ENCODE data around the gene RIMS1. TPM values are rescaled to one million over a fixed set of nuclear protein-coding genes. Genes with fewer than 3 reads are reported as not detected.

RIMS1 gene
- total RNA-seq, 2 experiments from 2014 or later = not detected

DNA sequence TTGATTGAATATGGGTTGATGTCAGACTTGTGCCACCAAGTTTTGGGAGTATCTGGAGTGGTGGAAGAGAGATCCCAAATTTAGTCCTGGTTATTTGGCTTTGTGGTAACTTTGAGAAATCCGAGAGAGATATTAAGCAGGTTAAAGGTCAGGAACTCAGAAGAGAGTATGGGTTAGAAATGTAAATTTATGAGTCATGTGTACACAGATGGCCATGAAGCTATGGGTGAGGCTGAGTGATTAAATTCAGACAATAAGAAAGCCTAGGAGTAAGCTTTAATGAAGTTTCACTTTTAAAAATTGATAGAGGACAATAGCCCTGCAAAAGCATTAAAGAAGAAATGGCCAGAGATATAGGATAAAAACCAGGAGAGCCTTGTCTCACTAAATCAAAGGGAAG, 14.3 kb downstream of the RIMS1 start:
- no peaks in the 10 kb centered on the region for H3K4me1 Mint-ChIP-seq
- CTCF ChIA-PET = no interaction called here
- POLR2A ChIA-PET = no interaction called here
- ATAC-seq = no peak
- H3K36me3 Mint-ChIP-seq (ENCODE audit: low read depth) = no peaks in the 10 kb centered on the region
- no peaks in the 10 kb centered on the region for H3K27me3 Mint-ChIP-seq
- H3K27ac Mint-ChIP-seq = no peak overlapping the region
- DNase-seq = no peak
- intact Hi-C loops (cut with DNase I, micrococcal nuclease) = no loop called here
- H3K9me3 Mint-ChIP-seq (ENCODE audit: low read depth) = peaks cover 3% of the 10 kb centered on the region
- no peak overlapping the region for H3K4me3 Mint-ChIP-seq

DNA sequence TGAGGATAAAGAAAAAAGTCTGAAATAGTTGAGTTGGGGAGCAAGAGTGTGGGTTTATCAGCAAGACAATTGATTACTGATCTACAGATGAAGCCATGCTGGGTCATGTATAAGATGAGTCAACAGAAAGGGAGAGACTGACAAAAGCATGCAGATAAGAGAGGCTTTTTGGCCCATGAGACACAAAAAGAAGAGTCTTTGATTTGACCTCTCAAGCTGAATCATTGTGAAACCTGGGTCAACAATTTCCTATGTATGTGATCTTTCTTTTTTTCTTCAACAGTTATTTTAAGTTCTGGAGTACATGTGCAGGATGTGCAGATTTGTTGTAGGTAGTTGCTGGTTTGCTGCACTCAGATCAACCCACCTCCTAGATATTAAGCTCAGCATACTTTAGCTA, 15.9 kb downstream of the RIMS1 start:
- ChIA-PET CTCF (no interaction called here), POLR2A (no interaction called here)
- Mint-ChIP-seq H3K27me3 (no peaks in the 10 kb centered on the region), H3K4me1 (no peaks in the 10 kb centered on the region), H3K36me3 (ENCODE audit: low read depth) (no peaks in the 10 kb centered on the region), H3K9me3 (ENCODE audit: low read depth) (peaks cover 3% of the 10 kb centered on the region), H3K27ac (no peak overlapping the region), H3K4me3 (no peak overlapping the region)
- no peak for ATAC-seq
- no peak for DNase-seq
- intact Hi-C loops (cut with DNase I, micrococcal nuclease) = no loop called here

DNA sequence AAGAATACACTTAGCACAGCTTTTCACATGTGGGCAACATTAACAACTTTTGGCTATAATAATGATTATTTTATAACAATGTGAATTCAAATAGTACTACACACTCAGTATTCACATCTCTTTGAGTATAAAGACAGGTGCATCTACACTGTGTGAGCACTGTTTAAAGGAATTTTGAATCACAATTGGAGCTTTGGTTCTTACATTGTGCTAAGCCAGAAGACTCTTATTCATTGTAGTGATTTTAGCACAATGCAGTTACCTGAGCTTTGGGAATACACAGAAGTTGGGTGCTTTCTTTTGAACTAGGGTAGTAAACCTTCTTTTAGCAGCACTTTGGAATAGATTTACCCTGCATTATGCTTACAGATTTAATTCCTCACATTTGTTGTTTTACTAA, 20.5 kb downstream of the RIMS1 start:
- POLR2A ChIA-PET = no interaction called here
- CTCF ChIA-PET = interaction anchor here (1.1 kb wide), 2 partner anchors 10 to 14 kb away, joined by 3 read pairs; no protein-coding TSS in a partner anchor
- H3K4me1 Mint-ChIP-seq = no peaks in the 10 kb centered on the region
- H3K27me3 Mint-ChIP-seq = no peaks in the 10 kb centered on the region
- H3K4me3 Mint-ChIP-seq = no peak overlapping the region
- DNase-seq = no peak
- H3K9me3 Mint-ChIP-seq (ENCODE audit: low read depth) = peaks cover 3% of the 10 kb centered on the region
- H3K27ac Mint-ChIP-seq = no peak overlapping the region
- no peaks in the 10 kb centered on the region for H3K36me3 Mint-ChIP-seq (ENCODE audit: low read depth)
- no peak for ATAC-seq
- intact Hi-C loops (cut with DNase I, micrococcal nuclease) = no loop called here

DNA sequence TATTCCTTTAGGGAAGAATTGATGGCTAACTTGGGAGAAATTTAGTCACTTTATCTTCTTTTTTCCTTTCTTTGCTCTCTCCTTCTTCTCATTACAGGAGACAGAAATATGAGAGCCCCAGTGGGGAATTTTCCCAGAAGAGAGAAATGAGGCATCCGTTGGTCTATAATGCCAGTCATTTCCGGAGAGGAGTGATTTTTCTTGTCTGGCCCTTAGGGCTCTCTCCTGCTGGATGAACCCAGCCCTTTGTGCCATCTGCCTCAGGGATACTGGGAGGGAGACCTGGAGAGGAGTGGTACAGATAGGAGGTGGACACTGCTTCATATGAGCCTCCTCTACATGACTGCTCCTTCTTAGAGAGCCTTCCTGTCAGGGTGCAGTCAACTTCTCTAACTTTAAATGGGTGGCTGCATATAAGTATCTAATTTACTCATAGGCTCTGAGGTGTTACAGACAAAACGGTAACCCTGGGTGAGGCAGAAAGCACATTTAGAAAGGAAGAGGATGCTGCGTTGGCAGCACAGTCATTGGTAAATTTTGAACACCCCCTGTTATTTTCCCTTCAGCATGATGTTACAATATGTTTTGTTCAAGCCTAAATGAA, 21.9 kb downstream of the RIMS1 start:
- Mint-ChIP-seq H3K27ac (no peak overlapping the region), H3K4me1 (no peaks in the 10 kb centered on the region), H3K9me3 (ENCODE audit: low read depth) (peaks cover 3% of the 10 kb centered on the region), H3K27me3 (no peaks in the 10 kb centered on the region), H3K4me3 (no peak overlapping the region), H3K36me3 (ENCODE audit: low read depth) (no peaks in the 10 kb centered on the region)
- intact Hi-C loops (cut with DNase I, micrococcal nuclease) = no loop called here
- ATAC-seq (no peak), DNase-seq (no peak)
- ChIA-PET CTCF (interaction anchor here (1.1 kb wide), 1 partner anchor 16 kb away, joined by 3 read pairs; no protein-coding TSS in a partner anchor), POLR2A (no interaction called here)

DNA sequence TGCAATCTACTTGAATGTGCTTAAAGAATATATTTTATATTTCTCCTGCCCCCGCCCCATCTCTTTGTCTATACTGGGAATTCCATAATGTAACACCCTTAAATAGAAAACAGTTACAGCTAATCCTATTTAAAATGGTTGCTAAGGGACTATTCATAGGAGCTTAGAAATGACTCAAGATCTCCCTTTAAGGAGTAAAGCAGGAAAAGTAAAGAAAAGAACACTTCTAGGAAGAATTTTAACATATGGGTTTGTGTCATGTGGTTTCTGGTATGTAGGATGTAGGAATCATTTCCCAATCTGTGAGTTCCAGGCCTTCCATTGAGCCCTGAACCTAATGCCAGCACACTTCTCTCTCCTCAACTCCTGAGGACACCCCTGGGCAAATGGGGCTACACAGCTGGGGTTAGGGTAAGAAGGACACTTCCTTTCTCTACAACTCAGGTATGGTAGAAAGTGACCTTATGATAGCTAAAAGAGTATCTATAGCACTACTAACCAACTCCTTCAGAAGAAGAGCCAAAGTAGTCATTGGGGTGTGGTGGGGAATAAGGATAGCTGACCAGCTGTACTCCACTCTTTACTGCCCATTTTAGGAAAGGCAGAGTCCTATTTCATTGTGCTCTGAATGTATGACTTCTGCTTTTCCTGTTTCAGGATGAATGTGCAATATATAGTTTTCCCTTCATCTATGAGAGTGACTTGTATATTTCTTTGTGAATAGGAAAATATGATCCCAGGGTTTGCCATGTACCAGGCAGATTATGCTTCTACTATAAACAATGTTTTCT, 27.3 kb downstream of the RIMS1 start:
- ChIA-PET POLR2A (no interaction called here), CTCF (no interaction called here)
- H3K4me1 Mint-ChIP-seq = no peaks in the 10 kb centered on the region
- DNase-seq (no peak), ATAC-seq (no peak)
- no peaks in the 10 kb centered on the region for H3K27me3 Mint-ChIP-seq
- H3K36me3 Mint-ChIP-seq (ENCODE audit: low read depth) = no peaks in the 10 kb centered on the region
- H3K9me3 Mint-ChIP-seq (ENCODE audit: low read depth) = no peaks in the 10 kb centered on the region
- intact Hi-C loops (cut with DNase I, micrococcal nuclease) = no loop called here
- no peak overlapping the region for H3K27ac Mint-ChIP-seq
- H3K4me3 Mint-ChIP-seq = no peak overlapping the region

DNA sequence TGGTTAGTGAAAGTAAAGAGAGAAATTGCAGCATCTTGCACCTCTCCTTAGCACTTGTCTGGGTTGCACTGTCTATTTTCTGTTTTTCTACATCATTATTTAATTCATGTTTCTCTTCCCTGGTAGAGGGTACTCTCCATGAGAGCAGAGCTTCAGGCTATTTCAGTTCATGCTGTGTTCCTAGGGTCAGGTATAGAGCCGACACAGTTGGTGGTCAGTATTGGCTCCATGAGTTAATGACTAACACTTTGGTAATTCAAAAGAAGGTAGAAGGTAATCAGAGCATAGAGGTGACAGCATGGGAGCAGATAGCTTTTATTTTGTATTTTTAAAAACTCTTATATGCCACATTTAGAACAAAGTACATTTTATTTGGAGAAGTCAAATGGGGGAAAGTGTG, 42.7 kb downstream of the RIMS1 start:
- intact Hi-C loops (cut with DNase I, micrococcal nuclease) = no loop called here
- no peak for ATAC-seq
- Mint-ChIP-seq H3K27me3 (no peaks in the 10 kb centered on the region), H3K36me3 (ENCODE audit: low read depth) (no peaks in the 10 kb centered on the region), H3K4me3 (no peak overlapping the region), H3K9me3 (ENCODE audit: low read depth) (no peaks in the 10 kb centered on the region), H3K4me1 (no peaks in the 10 kb centered on the region), H3K27ac (no peak overlapping the region)
- CTCF ChIA-PET = no interaction called here
- DNase-seq = no peak
- POLR2A ChIA-PET = no interaction called here

DNA sequence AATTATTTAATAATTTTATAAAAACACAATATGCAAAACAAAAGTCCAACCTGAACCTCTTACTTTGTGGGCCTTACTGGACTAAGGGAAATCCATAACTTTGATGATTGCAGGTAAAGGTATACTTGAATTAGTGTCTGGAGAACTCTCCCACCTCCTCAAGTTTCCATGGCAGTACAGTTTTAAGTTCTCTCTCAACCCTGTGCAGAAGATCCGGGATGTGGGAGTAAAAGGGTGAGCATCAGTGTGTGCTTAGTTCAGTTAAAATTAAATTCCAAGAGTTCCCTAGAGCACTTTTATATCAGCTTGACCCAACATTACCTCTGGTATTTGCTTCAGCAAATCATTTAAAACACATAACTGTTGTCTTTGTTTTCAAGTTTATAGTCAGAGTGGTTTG, 47.5 kb downstream of the RIMS1 start:
- no peaks in the 10 kb centered on the region for H3K27me3 Mint-ChIP-seq
- ChIA-PET POLR2A (no interaction called here), CTCF (no interaction called here)
- no peak for DNase-seq
- no peak overlapping the region for H3K4me3 Mint-ChIP-seq
- intact Hi-C loops (cut with DNase I, micrococcal nuclease) = no loop called here
- no peaks in the 10 kb centered on the region for H3K4me1 Mint-ChIP-seq
- ATAC-seq = no peak
- H3K27ac Mint-ChIP-seq = no peak overlapping the region
- H3K9me3 Mint-ChIP-seq (ENCODE audit: low read depth) = peaks cover 4% of the 10 kb centered on the region
- H3K36me3 Mint-ChIP-seq (ENCODE audit: low read depth) = no peaks in the 10 kb centered on the region

DNA sequence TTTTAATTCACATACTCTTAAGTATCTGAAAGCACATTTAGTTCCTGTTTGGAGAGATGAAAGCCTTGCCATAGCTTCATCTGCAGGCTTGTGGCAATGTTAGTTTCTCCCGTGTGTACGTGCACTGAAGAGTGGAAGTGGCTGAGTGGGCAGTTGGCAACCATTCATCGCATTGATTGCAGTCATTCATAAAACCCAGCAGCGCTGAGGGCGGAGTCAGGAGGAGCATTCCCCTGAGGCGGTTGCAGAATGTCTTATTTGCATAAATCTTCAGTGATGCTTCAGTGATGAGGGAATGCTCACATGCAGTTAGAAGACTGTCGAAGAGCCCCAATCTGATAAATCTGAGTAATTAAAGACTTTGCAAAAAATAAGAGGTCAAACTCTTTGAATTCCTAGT, 79.1 kb downstream of the RIMS1 start:
- ATAC-seq = no peak
- Mint-ChIP-seq H3K36me3 (ENCODE audit: low read depth) (no peaks in the 10 kb centered on the region), H3K27ac (no peak overlapping the region), H3K9me3 (ENCODE audit: low read depth) (no peaks in the 10 kb centered on the region), H3K4me1 (no peaks in the 10 kb centered on the region), H3K4me3 (no peak overlapping the region), H3K27me3 (no peaks in the 10 kb centered on the region)
- POLR2A ChIA-PET = no interaction called here
- intact Hi-C loops (cut with DNase I, micrococcal nuclease) = no loop called here
- CTCF ChIA-PET = no interaction called here
- DNase-seq = no peak

DNA sequence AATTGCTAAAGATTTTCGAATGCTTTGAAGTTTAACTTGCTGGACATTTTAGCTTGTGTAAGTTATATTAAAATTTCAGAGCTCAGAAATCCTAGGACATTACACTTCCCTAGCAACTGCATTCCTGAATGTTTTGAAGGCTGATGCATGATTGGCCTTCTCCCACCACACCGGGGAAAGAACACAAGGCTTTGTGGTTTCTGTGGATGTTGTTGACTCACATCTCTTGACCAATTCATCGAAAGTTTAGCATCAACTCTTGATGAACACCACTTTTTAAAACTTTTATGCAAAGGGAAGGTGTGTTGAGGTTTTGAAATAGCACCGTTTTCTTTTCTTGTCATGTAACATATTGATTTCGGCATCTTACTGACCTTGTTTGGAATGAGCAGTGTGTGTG, 81.1 kb downstream of the RIMS1 start:
- Mint-ChIP-seq H3K36me3 (ENCODE audit: low read depth) (no peaks in the 10 kb centered on the region), H3K27me3 (no peaks in the 10 kb centered on the region), H3K4me1 (no peaks in the 10 kb centered on the region), H3K27ac (no peak overlapping the region), H3K4me3 (no peak overlapping the region), H3K9me3 (ENCODE audit: low read depth) (peaks cover 5% of the 10 kb centered on the region)
- ATAC-seq (no peak), DNase-seq (no peak)
- POLR2A ChIA-PET = no interaction called here
- CTCF ChIA-PET = no interaction called here
- intact Hi-C loops (cut with DNase I, micrococcal nuclease) = no loop called here

DNA sequence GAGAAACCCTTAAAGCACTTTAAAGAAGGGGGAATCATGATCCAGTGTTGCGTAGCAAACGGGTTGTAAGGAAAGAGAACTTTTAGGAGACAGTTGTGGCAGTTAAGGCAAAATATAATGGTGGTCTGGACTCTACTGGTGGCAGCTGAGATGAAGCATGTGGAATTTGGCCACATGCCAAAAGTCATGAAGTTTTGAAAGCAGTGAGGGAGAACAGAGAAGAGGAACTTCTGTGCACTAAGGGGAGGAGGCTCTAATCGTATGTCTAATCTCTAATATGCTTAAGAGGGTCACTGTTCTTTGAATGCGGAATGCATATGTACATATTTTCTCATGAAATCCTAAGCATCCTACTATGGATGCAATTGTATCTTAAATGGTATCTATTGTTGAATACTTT, 91.5 kb downstream of the RIMS1 start:
- Mint-ChIP-seq H3K36me3 (ENCODE audit: low read depth) (no peaks in the 10 kb centered on the region), H3K4me1 (no peaks in the 10 kb centered on the region), H3K27me3 (no peaks in the 10 kb centered on the region), H3K9me3 (ENCODE audit: low read depth) (peaks cover 2% of the 10 kb centered on the region), H3K27ac (no peak overlapping the region), H3K4me3 (no peak overlapping the region)
- intact Hi-C loops (cut with DNase I, micrococcal nuclease) = no loop called here
- DNase-seq (no peak), ATAC-seq (no peak)
- POLR2A ChIA-PET = no interaction called here
- CTCF ChIA-PET = no interaction called here

DNA sequence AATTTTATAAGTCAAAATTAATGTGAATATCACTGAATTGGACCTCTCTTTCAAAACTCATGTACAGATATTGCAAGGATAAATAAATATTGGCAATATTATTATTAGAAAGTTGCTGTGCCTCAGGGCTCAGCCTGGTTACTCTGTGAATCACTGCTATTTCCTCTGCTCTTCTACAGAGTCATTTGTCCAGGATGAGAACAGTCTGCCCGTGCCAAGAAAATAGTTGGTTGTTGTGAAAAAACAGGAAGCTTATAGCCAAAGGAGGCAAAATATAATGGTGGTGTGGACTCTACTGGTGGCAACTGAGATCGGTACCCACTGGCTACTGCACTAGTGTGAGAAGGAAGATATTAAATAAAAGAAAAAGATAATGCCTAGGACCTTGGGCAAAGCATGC, 93.6 kb downstream of the RIMS1 start:
- DNase-seq = no peak
- H3K36me3 Mint-ChIP-seq (ENCODE audit: low read depth) = no peaks in the 10 kb centered on the region
- no peaks in the 10 kb centered on the region for H3K4me1 Mint-ChIP-seq
- ATAC-seq = no peak
- H3K4me3 Mint-ChIP-seq = no peak overlapping the region
- POLR2A ChIA-PET = no interaction called here
- H3K9me3 Mint-ChIP-seq (ENCODE audit: low read depth) = peaks cover 2% of the 10 kb centered on the region
- CTCF ChIA-PET = no interaction called here
- no peak overlapping the region for H3K27ac Mint-ChIP-seq
- intact Hi-C loops (cut with DNase I, micrococcal nuclease) = loop anchor here in 1 of 2 experiments (10.0 kb wide), 1 partner anchor 125 kb away; no protein-coding TSS in a partner anchor
- H3K27me3 Mint-ChIP-seq = no peaks in the 10 kb centered on the region

DNA sequence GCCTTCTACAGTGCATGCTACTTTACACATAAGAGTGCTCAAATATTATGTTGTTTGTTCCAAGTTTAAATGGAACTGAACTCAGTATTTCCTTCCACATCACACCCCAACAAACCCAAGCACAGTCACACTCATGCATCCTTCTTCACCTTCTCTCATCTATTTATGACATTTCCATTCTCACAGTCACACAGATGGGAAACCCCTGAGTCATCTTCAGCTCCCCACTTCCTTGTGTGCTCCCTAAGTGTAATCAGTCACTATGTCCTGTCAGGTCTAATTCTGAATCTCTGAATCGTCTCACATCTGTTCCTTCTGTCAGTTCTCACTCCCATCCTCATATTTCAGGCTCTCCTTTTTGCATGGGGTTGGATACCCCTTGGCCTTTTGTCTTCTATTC, 96.0 kb downstream of the RIMS1 start:
- DNase-seq (no peak), ATAC-seq (peak; percentile 16)
- CTCF ChIA-PET = no interaction called here
- Mint-ChIP-seq H3K4me3 (no peak overlapping the region), H3K4me1 (no peaks in the 10 kb centered on the region), H3K27ac (no peak overlapping the region), H3K36me3 (ENCODE audit: low read depth) (no peaks in the 10 kb centered on the region), H3K9me3 (ENCODE audit: low read depth) (peaks cover 2% of the 10 kb centered on the region), H3K27me3 (no peaks in the 10 kb centered on the region)
- POLR2A ChIA-PET = no interaction called here
- intact Hi-C loops (cut with DNase I, micrococcal nuclease) = loop anchor here in 1 of 2 experiments (10.0 kb wide), 1 partner anchor 122 kb away; no protein-coding TSS in a partner anchor
